ENCODE data around the gene GRIN2A.

Gene GRIN2A

GRCh38 chr16:10156099-10156498, 26.1 kb downstream of the GRIN2A start:
- H3K9me3 Mint-ChIP-seq, result peaks cover 28% of the 10 kb centered on the region
- H3K4me1 Mint-ChIP-seq, result peaks cover 35% of the 10 kb centered on the region
- peaks cover 24% of the 10 kb centered on the region for H3K27me3 Mint-ChIP-seq (ENCODE audit: low read depth, poor library complexity)
- no peak for DNase-seq
- H3K36me3 Mint-ChIP-seq (ENCODE audit: low read depth), result peaks cover 17% of the 10 kb centered on the region
- TF ChIP-seq CTCF (IDR thresholded peaks at IDR 0.05), result no peak
- H3K27ac Mint-ChIP-seq, result no peak overlapping the region
- H3K4me3 Mint-ChIP-seq, result no peak overlapping the region

- Mint-ChIP-seq H3K36me3 (ENCODE audit: low read depth) (peaks cover 17% of the 10 kb centered on the region), H3K4me1 (peaks cover 45% of the 10 kb centered on the region), H3K4me3 (no peak overlapping the region), H3K27me3 (ENCODE audit: low read depth, poor library complexity) (peaks cover 17% of the 10 kb centered on the region), H3K9me3 (peaks cover 16% of the 10 kb centered on the region), H3K27ac (peak overlapping the region; percentile 81)
- no peak for DNase-seq
- no peak for TF ChIP-seq CTCF (IDR thresholded peaks at IDR 0.05)
These were observed 27.8 kb downstream of the GRIN2A start for GRCh38 chr16:10154389-10154788.

- Mint-ChIP-seq H3K27ac (no peak overlapping the region), H3K4me3 (no peak overlapping the region), H3K4me1 (peaks cover 45% of the 10 kb centered on the region), H3K9me3 (peaks cover 14% of the 10 kb centered on the region), H3K27me3 (ENCODE audit: low read depth, poor library complexity) (peaks cover 15% of the 10 kb centered on the region), H3K36me3 (ENCODE audit: low read depth) (peaks cover 13% of the 10 kb centered on the region)
- no peak for TF ChIP-seq CTCF (IDR thresholded peaks at IDR 0.05)
- no peak for DNase-seq
These were observed 28.2 kb downstream of the GRIN2A start for GRCh38 chr16:10153985-10154384.

- peaks cover 9% of the 10 kb centered on the region for H3K36me3 Mint-ChIP-seq (ENCODE audit: low read depth)
- H3K4me1 Mint-ChIP-seq, result peaks cover 39% of the 10 kb centered on the region
- TF ChIP-seq CTCF (IDR thresholded peaks at IDR 0.05), result no peak
- no peak for DNase-seq
- H3K9me3 Mint-ChIP-seq, result peaks cover 9% of the 10 kb centered on the region
- no peak overlapping the region for H3K27ac Mint-ChIP-seq
- no peak overlapping the region for H3K4me3 Mint-ChIP-seq
- peaks cover 18% of the 10 kb centered on the region for H3K27me3 Mint-ChIP-seq (ENCODE audit: low read depth, poor library complexity)
These were observed 30.5 kb downstream of the GRIN2A start for GRCh38 chr16:10151718-10152117.

- Mint-ChIP-seq H3K27me3 (ENCODE audit: low read depth, poor library complexity) (peaks cover 12% of the 10 kb centered on the region), H3K36me3 (ENCODE audit: low read depth) (peaks cover 6% of the 10 kb centered on the region)
- DNase-seq, result no peak
These were observed 31.3 kb downstream of the GRIN2A start for GRCh38 chr16:10150906-10151305.

More at GRCh38 chr16:10150906-10151305, 31.3 kb downstream of the GRIN2A start:
- Mint-ChIP-seq H3K4me1 (peaks cover 39% of the 10 kb centered on the region), H3K9me3 (peaks cover 5% of the 10 kb centered on the region), H3K4me3 (no peak overlapping the region), H3K27ac (no peak overlapping the region)
- TF ChIP-seq CTCF (IDR thresholded peaks at IDR 0.05), result no peak

Measured in nephron progenitor cell (in vitro differentiated cells).